ENCODE measurements around the gene ACYP2. TPM values are rescaled to one million over a fixed set of nuclear protein-coding genes. Genes with fewer than 3 reads are reported as not detected.

Gene ACYP2
- total RNA-seq, 6 experiments from 2014 or later: 9.6 to 22.9 (median 18.5) TPM

GRCh38 chr2:54275541-54275940 lies 160.1 kb downstream of the ACYP2 start:
- intact Hi-C loops (cut with DNase I): no loop called here
- no peak overlapping the region for H3K27ac ChIP-seq
- no peak for DNase-seq
- TF ChIP-seq CTCF (IDR thresholded peaks at IDR 0.05) (no peak), POLR2A (IDR thresholded peaks at IDR 0.05) (no peak)
- H3K4me3 ChIP-seq: no peak overlapping the region
- WGBS (ENCODE audit: insufficient coverage, low coverage, low lambda C conversion rate, missing lambda C conversion rate): 91% methylated on average over 2 of the region's 2 CpGs
- H3K27me3 ChIP-seq: no peaks in the 10 kb centered on the region
- H3K9me3 ChIP-seq: no peaks in the 10 kb centered on the region
- no peaks in the 10 kb centered on the region for H3K4me1 ChIP-seq
- ATAC-seq: no peak
- H3K36me3 ChIP-seq: no peaks in the 10 kb centered on the region

GRCh38 chr2:54279385-54279784 lies 164.0 kb downstream of the ACYP2 start:
- WGBS (ENCODE audit: insufficient coverage, low coverage, low lambda C conversion rate, missing lambda C conversion rate): 87% methylated on average over 2 of the region's 2 CpGs
- no peaks in the 10 kb centered on the region for H3K9me3 ChIP-seq
- no peaks in the 10 kb centered on the region for H3K4me1 ChIP-seq
- ATAC-seq: no peak
- H3K4me3 ChIP-seq: no peak overlapping the region
- H3K36me3 ChIP-seq: no peaks in the 10 kb centered on the region
- H3K27me3 ChIP-seq: no peaks in the 10 kb centered on the region
- H3K27ac ChIP-seq: no peak overlapping the region
- DNase-seq: no peak
- intact Hi-C loops (cut with DNase I): no loop called here
- TF ChIP-seq CTCF (IDR thresholded peaks at IDR 0.05) (no peak), POLR2A (IDR thresholded peaks at IDR 0.05) (no peak)

GRCh38 chr2:54284826-54285225 lies 169.4 kb downstream of the ACYP2 start:
- Histone ChIP-seq H3K36me3 (no peaks in the 10 kb centered on the region), H3K27ac (no peak overlapping the region), H3K4me3 (no peak overlapping the region), H3K27me3 (no peaks in the 10 kb centered on the region), H3K9me3 (no peaks in the 10 kb centered on the region), H3K4me1 (no peaks in the 10 kb centered on the region)
- TF ChIP-seq POLR2A (IDR thresholded peaks at IDR 0.05): no peak
- no peak for TF ChIP-seq CTCF (IDR thresholded peaks at IDR 0.05)
- intact Hi-C loops (cut with DNase I): no loop called here
- ATAC-seq: no peak
- no peak for DNase-seq
- WGBS (ENCODE audit: insufficient coverage, low coverage, low lambda C conversion rate, missing lambda C conversion rate): 92% methylated on average over 3 of the region's 3 CpGs

GRCh38 chr2:54285451-54285850 lies 170.0 kb downstream of the ACYP2 start:
- Histone ChIP-seq H3K27ac (no peak overlapping the region), H3K4me1 (no peaks in the 10 kb centered on the region), H3K27me3 (no peaks in the 10 kb centered on the region), H3K9me3 (no peaks in the 10 kb centered on the region), H3K36me3 (no peaks in the 10 kb centered on the region), H3K4me3 (no peak overlapping the region)
- DNase-seq (no peak), ATAC-seq (no peak)
- WGBS (ENCODE audit: insufficient coverage, low coverage, low lambda C conversion rate, missing lambda C conversion rate): 89% methylated on average over 1 of the region's 1 CpG
- TF ChIP-seq POLR2A (IDR thresholded peaks at IDR 0.05): no peak
- TF ChIP-seq CTCF (IDR thresholded peaks at IDR 0.05): no peak
- intact Hi-C loops (cut with DNase I): no loop called here

GRCh38 chr2:54287532-54287931 lies 172.1 kb downstream of the ACYP2 start:
- no peak for ATAC-seq
- Histone ChIP-seq H3K27ac (no peak overlapping the region), H3K4me1 (no peaks in the 10 kb centered on the region), H3K27me3 (no peaks in the 10 kb centered on the region), H3K4me3 (no peak overlapping the region), H3K9me3 (no peaks in the 10 kb centered on the region), H3K36me3 (no peaks in the 10 kb centered on the region)
- intact Hi-C loops (cut with DNase I): no loop called here
- no peak for TF ChIP-seq POLR2A (IDR thresholded peaks at IDR 0.05)
- no peak for TF ChIP-seq CTCF (IDR thresholded peaks at IDR 0.05)
- 80% methylated on average over 1 of the region's 2 CpGs for WGBS (ENCODE audit: insufficient coverage, low coverage, low lambda C conversion rate, missing lambda C conversion rate)
- no peak for DNase-seq

Measured in right lobe of liver (tissue), 6 donors.